Liver (tissue), 3 donors: ENCODE data around the gene TNS4.
"Not testable (repeated sequence)": the region's sequence is repeated elsewhere in the genome, so short reads cannot be mapped to it uniquely, and the experiment has no call there.

Experiments
- EGR1 ChIP-seq, 2 donors: IDR thresholded peaks; 2 replicates each; pipeline ENCODE4 v1.6.1; 2016 to 2018; ENCODE audit warnings: antibody characterized with exemption in 2 of 2, low read depth in 2 of 2
- FOXA1 ChIP-seq: IDR thresholded peaks from 2 replicates; pipeline ENCODE4 v1.6.1; 2016; ENCODE audit warnings: antibody characterized with exemption
- RAD21 ChIP-seq, 2 donors: IDR thresholded peaks; 2 replicates each; pipeline ENCODE4 v1.6.1; 2016; ENCODE audit warnings: antibody characterized with exemption in 2 of 2, mild to moderate bottlenecking in 2 of 2
- TAF1 ChIP-seq: conservative IDR thresholded peaks from 2 replicates; pipeline ENCODE4 v1.6.1; 2016; ENCODE audit warnings: antibody characterized with exemption, mild to moderate bottlenecking
- TF ChIP-seq, protein P1 (sequence below): fragments of 150-350 bp; IDR thresholded peaks from 2 replicates; pipeline ENCODE4 v1.5.1; 2017; ENCODE audit warnings: improper control_type of control experiment, low read depth, low read length; ENCODE audit not compliant: missing input control
- TF ChIP-seq, protein P2 (sequence below): IDR thresholded peaks from 2 replicates; pipeline ENCODE4 v1.6.1; 2016; ENCODE audit warnings: antibody characterized with exemption, mild to moderate bottlenecking
- donor health status: healthy.
- donor health status: healthy.

DNA sequence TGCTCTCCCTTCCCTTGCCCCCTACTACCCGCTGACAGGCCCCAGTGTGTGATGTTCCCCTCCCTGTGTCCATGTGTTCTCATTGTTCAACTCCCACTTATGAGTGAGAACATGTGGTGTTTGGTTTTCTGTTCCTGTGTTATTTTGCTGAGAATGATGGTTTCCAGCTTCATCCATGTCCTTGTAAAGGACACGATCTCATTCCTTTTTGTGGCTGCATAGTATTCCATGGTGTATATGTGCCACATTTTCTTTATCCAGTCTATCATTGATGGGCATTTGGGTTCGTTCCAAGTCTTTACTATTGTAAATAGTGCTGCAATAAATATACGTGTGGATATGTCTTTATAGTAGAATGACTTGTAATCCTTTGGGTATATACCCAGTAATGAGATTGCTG lies 45.1 kb upstream of the TNS4 start:
- TF ChIP-seq, protein P1, sequence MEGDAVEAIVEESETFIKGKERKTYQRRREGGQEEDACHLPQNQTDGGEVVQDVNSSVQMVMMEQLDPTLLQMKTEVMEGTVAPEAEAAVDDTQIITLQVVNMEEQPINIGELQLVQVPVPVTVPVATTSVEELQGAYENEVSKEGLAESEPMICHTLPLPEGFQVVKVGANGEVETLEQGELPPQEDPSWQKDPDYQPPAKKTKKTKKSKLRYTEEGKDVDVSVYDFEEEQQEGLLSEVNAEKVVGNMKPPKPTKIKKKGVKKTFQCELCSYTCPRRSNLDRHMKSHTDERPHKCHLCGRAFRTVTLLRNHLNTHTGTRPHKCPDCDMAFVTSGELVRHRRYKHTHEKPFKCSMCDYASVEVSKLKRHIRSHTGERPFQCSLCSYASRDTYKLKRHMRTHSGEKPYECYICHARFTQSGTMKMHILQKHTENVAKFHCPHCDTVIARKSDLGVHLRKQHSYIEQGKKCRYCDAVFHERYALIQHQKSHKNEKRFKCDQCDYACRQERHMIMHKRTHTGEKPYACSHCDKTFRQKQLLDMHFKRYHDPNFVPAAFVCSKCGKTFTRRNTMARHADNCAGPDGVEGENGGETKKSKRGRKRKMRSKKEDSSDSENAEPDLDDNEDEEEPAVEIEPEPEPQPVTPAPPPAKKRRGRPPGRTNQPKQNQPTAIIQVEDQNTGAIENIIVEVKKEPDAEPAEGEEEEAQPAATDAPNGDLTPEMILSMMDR, result not testable (repeated sequence)
- TF ChIP-seq, protein P2, sequence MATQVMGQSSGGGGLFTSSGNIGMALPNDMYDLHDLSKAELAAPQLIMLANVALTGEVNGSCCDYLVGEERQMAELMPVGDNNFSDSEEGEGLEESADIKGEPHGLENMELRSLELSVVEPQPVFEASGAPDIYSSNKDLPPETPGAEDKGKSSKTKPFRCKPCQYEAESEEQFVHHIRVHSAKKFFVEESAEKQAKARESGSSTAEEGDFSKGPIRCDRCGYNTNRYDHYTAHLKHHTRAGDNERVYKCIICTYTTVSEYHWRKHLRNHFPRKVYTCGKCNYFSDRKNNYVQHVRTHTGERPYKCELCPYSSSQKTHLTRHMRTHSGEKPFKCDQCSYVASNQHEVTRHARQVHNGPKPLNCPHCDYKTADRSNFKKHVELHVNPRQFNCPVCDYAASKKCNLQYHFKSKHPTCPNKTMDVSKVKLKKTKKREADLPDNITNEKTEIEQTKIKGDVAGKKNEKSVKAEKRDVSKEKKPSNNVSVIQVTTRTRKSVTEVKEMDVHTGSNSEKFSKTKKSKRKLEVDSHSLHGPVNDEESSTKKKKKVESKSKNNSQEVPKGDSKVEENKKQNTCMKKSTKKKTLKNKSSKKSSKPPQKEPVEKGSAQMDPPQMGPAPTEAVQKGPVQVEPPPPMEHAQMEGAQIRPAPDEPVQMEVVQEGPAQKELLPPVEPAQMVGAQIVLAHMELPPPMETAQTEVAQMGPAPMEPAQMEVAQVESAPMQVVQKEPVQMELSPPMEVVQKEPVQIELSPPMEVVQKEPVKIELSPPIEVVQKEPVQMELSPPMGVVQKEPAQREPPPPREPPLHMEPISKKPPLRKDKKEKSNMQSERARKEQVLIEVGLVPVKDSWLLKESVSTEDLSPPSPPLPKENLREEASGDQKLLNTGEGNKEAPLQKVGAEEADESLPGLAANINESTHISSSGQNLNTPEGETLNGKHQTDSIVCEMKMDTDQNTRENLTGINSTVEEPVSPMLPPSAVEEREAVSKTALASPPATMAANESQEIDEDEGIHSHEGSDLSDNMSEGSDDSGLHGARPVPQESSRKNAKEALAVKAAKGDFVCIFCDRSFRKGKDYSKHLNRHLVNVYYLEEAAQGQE, result not testable (repeated sequence)
- not testable (repeated sequence) for TF ChIP-seq FOXA1; EGR1 (IDR thresholded peaks at IDR 0.05; ENCODE audit: low read depth in 2 of 2); RAD21 (IDR thresholded peaks at IDR 0.05); TAF1
